Lung (tissue), 12 donors: ENCODE results near the gene UBL7. TPM values are rescaled to one million over a fixed set of nuclear protein-coding genes. Genes with fewer than 3 reads are reported as not detected.

ENCODE experiments used
- ATAC-seq: fragments of 200-7000 bp; cut with Tn5 transposase; one replicate; pipeline ENCODE4 v1.9.1; 2020; ENCODE audit warnings: moderate number of reproducible peaks; ENCODE audit not compliant: insufficient read depth, low FRiP score
- DNase-seq, 3 donors: peaks; one replicate each; pipeline ENCODE4 v3.0.0-alpha.2; 2013 to 2017
- H3K27ac ChIP-seq, 2 donors: one replicate each; pipeline ENCODE4 v1.5.1; 2013; ENCODE audit warnings: mild to moderate bottlenecking in 2 of 2, moderate library complexity in 2 of 2, control low read depth in 1 of 2, inconsistent platforms in 1 of 2, low read depth in 1 of 2, low read length in 1 of 2
- H3K27me3 ChIP-seq, 3 donors: one replicate each; pipeline ENCODE4 v1.5.1; 2013; ENCODE audit warnings: low read length in 2 of 3; ENCODE audit not compliant: control insufficient read depth in 3 of 3, insufficient read depth in 3 of 3
- H3K36me3 ChIP-seq, 4 donors: one replicate each; pipeline ENCODE4 v1.5.1; 2013; ENCODE audit warnings: low read length in 4 of 4, mild to moderate bottlenecking in 1 of 4, moderate library complexity in 1 of 4; ENCODE audit not compliant: control insufficient read depth in 4 of 4, insufficient read depth in 4 of 4
- H3K4me1 ChIP-seq, 5 donors: one replicate each; pipeline ENCODE4 v1.5.1; 2013; ENCODE audit warnings: low read length in 5 of 5, mild to moderate bottlenecking in 2 of 5, moderate library complexity in 1 of 5; ENCODE audit not compliant: control insufficient read depth in 5 of 5, insufficient read depth in 5 of 5
- H3K4me3 ChIP-seq: one replicate; pipeline ENCODE4 v1.5.1; 2013; ENCODE audit warnings: mild to moderate bottlenecking, control low read depth, moderate library complexity
- H3K9ac ChIP-seq, 2 donors: one replicate each; pipeline ENCODE4 v1.5.1; 2013; ENCODE audit warnings: low read length in 2 of 2, control low read depth in 1 of 2; ENCODE audit not compliant: insufficient read depth in 1 of 2
- H3K9me3 ChIP-seq, 4 donors: one replicate each; pipeline ENCODE4 v1.5.1; 2013; ENCODE audit warnings: low read length in 3 of 4, mild to moderate bottlenecking in 1 of 4, moderate library complexity in 1 of 4; ENCODE audit not compliant: control insufficient read depth in 4 of 4, insufficient read depth in 3 of 4
- WGBS, 2 donors: extraction: QIAGEN DNeasy Blood & Tissue Kit; methylation state at CpG; one replicate each; pipeline ENCODE4 v1.1.7; 2013; 5-methylcytosine and 5-hydroxymethylcytosine counted together
- polyA plus RNA-seq, 2 donors: library from polyadenylated mRNA; stranded (reverse); fragments of 200-250 nt; gene quantifications; one replicate each; pipeline ENCODE4 v1.2.1, GENCODE V29; 2013
- total RNA-seq, 2 donors: library from RNA; depleted of rRNA in 1 of 2; stranded (reverse); fragments of >200 nt in 1 of 2; gene quantifications; one replicate each; pipeline ENCODE4 v1.2.1, GENCODE V29; 2014 to 2021
- TF ChIP-seq, protein P1 (sequence below): IDR thresholded peaks from 2 replicates; pipeline ENCODE4 v1.5.1; 2012; ENCODE audit warnings: mild to moderate bottlenecking; ENCODE audit errors: control extremely low read depth, extremely low read depth
- donor health status: control.
- donor health status: control.
- donor health status: Bipolar disorder and iron deficiency.
- donor health status: healthy.
- donor health status: DM: yes; HTN: yes; CAD: no.

Gene UBL7
- total and polyA plus RNA-seq, 4 donors = 31.8 to 48.0 (median 40.4) TPM

DNA sequence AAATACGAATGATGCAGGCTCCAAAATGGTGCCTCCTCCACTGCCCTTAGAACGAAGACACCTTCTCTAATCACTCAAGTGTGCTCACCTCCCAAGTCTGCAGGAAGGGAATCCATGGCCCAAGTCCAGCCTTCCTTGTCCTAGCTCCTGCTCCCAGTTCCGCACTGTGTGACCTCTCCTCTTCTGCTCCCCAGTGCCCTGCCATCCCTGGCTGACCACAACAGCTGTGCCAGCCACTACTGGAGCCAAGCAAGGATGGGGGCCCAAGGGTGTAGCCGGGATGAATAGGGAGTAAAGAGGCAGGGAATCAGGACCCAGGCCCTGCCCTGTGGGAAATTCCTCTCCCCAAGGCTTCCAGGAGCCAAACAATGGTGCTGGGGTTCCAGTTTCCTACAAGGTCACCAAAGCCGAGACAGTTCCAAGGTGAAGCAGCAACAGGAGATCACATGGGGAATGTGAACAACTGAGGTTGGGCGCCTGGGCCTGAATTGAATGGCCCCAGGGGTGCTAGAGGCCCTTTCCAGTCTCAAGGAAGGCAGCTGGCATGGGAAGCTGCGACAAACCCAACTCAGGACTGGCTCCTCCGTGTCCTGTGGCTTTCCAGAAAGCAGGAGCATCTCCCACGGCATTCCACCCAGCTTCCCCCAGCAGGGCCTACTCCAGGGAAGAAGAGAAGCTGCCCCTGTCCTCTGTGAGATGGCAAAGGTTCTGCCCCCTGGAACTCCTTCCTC, 47.4 kb downstream of the UBL7 start:
- Histone ChIP-seq H3K27me3 (no peaks in the 10 kb centered on the region), H3K4me1 (no peaks in the 10 kb centered on the region), H3K27ac (no peak overlapping the region), H3K9me3 (no peaks in the 10 kb centered on the region), H3K4me3 (no peak overlapping the region), H3K9ac (no peak overlapping the region), H3K36me3 (peaks cover 0 to 13% (median 0%) of the 10 kb centered on the region in 4 donors)
- ATAC-seq (no peak), DNase-seq (no peak)
- TF ChIP-seq, protein P1, sequence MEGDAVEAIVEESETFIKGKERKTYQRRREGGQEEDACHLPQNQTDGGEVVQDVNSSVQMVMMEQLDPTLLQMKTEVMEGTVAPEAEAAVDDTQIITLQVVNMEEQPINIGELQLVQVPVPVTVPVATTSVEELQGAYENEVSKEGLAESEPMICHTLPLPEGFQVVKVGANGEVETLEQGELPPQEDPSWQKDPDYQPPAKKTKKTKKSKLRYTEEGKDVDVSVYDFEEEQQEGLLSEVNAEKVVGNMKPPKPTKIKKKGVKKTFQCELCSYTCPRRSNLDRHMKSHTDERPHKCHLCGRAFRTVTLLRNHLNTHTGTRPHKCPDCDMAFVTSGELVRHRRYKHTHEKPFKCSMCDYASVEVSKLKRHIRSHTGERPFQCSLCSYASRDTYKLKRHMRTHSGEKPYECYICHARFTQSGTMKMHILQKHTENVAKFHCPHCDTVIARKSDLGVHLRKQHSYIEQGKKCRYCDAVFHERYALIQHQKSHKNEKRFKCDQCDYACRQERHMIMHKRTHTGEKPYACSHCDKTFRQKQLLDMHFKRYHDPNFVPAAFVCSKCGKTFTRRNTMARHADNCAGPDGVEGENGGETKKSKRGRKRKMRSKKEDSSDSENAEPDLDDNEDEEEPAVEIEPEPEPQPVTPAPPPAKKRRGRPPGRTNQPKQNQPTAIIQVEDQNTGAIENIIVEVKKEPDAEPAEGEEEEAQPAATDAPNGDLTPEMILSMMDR = no peak
- 91 to 92% methylated on average over 9 of the region's 9 CpGs for WGBS, 2 donors

DNA sequence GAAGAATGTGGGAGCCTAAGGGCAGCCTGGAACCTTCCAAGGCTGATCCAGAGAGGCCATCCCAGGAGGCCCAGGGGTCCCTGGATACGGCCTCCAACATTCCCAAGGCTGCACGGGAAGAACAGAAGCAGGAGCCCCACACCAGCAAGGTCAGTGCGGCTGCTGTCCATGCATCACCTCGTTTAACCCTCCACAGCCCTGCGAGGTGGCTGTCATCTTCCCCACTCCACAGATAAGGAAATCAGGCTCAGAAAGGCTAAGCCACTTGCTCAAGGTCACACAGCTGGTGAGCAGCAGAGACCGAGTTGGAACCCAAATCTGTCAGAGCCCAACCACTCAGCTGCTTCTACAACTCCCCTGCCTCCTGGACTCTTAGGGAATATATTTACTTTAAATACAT, 48.8 kb downstream of the UBL7 start:
- no peaks in the 10 kb centered on the region for H3K9me3 ChIP-seq
- DNase-seq = no peak
- no peak overlapping the region for H3K27ac ChIP-seq
- TF ChIP-seq, protein P1 = no peak
- H3K4me1 ChIP-seq = peaks cover 0 to 3% (median 0%) of the 10 kb centered on the region in 5 donors
- WGBS, 2 donors = 71 to 86% methylated on average over 6 of the region's 6 CpGs
- no peaks in the 10 kb centered on the region for H3K27me3 ChIP-seq
- H3K9ac ChIP-seq = no peak overlapping the region
- ATAC-seq = no peak
- no peak overlapping the region for H3K4me3 ChIP-seq
- H3K36me3 ChIP-seq = peaks cover 0 to 8% (median 0%) of the 10 kb centered on the region in 4 donors

DNA sequence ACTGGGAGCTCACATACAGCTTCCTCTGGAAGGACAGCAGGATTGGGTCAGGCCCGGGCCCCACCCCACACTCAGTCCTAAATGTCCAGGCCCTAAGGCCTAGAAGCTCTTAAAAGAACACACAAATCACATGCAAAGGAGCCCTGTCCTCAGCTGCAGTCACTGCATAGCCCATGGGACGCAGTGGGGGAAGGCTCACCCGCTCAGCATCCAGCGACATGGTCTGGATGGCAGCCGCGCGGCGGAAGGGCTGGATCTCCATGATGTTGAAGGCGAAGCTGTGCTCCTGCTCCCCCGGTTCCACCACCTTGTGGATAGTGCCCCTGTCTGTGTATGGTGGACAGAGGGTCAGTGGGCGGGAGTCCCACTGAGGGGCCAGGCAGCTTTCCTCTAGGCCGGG, 49.3 kb downstream of the UBL7 start:
- peaks cover 0 to 5% (median 0%) of the 10 kb centered on the region in 5 donors for H3K4me1 ChIP-seq
- TF ChIP-seq, protein P1 = no peak
- ATAC-seq (no peak), DNase-seq (no peak)
- H3K27me3 ChIP-seq = no peaks in the 10 kb centered on the region
- H3K27ac ChIP-seq = no peak overlapping the region
- WGBS, 2 donors = 93 to 96% methylated on average over 12 of the region's 12 CpGs
- peaks cover 0 to 6% (median 0%) of the 10 kb centered on the region in 4 donors for H3K36me3 ChIP-seq
- H3K9ac ChIP-seq = no peak overlapping the region
- H3K9me3 ChIP-seq = no peaks in the 10 kb centered on the region
- no peak overlapping the region for H3K4me3 ChIP-seq
